NCI-H510A treated with DMSO at 0.1 percent for 48 hours (cell line): ENCODE measurements around the gene DGCR2.
A peak's percentile ranks its signal among the peaks of the same experiment; 100 is the strongest.
"Not testable (repeated sequence)": the region's sequence is repeated elsewhere in the genome, so short reads cannot be mapped to it uniquely, and the experiment has no call there.

ENCODE experiments used
- DNase-seq: peaks from one replicate; lab custom pipeline; 2025; lab: John Stamatoyannopoulos, UW

Gene DGCR2

DNA sequence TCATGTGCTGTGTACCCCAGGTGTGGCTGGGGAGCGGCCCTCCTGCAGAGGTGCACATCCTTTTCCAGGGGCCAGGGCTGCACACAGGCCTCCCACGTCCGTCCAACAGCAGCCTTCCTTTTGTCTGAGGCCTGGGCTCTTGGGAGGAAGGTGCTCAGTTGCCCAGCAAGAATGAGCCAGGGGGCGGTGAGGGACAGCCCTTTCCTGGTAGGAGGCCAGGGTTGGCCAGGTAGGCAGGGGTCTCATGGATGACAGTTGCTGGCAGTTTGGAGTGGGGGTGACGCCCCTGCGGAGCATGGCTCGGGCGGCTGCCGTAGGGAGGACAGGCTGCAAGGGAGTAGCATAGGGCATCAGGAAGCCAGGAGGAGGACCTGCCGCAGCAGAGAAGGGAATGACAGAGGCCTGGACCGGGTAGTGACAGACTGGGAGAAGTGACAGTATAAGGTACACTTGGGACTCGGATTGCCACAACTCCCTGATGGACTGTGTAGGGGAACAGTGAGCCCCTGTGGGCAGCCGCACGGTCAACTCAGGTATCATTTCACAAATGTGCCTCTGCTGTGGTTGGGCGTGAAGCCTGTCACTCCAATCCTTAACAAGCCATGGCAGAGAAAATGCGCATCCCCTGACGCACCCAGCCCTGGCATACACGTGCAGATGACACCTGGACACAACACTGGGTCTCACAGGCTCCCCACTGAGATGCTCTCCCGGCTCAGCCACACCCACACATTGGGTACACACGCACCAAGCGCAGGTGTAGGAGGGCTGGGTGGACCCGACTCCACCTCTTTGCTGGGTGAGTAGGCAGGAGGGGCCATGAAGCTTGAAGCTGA lies 79.7 kb downstream of the DGCR2 start:
- peak; percentile 26 for DNase-seq

DNA sequence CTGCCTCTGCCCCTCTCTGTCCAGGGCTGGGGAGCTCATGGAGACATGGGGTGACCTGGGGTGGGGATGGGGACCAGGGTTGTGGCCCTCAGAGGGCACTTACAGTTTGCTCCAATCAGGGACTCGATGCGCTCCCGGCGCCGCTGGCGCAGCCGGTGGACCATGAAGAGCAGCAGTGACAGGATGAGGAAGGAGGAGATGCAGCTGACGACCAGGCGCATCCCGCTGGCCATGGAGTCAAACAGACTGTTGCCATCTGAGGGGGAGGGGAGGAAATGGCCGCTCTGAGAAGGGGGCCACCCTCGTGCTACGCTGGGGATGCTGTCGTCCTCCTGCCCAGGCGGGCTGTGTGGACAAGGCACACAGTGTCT lies 80.5 kb downstream of the DGCR2 start:
- no peak for DNase-seq

DNA sequence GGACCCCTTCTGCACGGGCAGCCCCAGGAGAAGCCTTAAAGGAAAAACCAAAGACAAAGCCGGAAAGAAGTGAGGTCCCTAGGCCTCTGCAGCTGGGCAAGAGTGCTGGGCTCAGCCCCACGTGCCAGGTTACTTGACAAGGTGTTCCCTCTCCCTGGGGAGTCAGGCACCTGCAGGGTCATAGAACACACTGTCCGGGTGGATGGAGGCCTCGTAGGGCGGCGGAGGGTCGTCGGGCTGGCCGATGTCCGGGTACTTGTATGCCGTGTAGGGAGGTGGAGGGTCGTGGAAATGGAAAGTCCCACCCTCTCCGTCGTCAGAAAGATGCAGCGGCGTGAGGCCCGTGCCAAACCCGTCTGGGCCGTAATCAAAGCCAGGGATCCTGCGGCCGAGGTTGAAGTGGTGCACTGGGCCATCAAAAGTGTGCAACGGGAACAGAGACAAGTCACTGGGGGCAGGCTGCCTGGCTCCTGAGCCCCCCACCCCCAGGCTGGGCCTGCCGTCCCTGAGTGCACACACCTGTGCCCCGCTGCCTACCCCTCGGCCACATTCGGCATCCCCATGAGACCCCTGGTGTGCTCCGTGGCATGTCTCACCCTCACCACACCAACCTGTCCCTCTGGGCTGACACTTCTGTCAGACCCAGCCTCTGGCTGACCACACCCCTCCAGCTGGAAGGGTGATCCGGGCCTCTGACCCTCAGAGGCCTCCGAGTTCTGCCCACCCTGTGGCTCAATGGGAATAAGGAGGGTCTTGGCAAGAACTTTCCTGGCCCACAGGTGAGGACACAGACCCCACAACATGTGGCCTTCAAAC lies 81.1 kb downstream of the DGCR2 start:
- DNase-seq: no peak

DNA sequence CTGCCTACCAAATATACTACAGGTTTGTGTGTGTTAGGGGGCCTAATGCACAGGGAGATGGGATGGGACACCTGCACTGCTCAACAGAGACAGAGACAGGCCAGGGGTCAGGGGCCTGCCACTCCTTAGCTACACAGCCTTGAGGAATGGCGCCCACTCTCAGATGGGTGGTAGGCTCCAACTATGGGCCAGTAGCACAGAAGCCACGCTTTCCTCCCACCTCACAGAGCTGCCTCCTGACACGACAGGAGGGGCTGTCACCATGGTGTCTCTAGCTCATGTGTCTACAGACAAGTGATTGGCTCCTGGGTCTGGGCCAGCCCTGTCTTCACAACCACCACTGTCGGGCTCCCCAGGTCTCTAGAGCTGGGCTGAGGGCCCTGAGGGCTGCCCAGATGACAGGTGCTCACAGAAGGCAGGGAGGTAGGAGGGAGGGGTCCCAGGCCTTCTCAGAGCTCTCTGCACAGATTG lies 81.8 kb downstream of the DGCR2 start:
- no peak for DNase-seq

DNA sequence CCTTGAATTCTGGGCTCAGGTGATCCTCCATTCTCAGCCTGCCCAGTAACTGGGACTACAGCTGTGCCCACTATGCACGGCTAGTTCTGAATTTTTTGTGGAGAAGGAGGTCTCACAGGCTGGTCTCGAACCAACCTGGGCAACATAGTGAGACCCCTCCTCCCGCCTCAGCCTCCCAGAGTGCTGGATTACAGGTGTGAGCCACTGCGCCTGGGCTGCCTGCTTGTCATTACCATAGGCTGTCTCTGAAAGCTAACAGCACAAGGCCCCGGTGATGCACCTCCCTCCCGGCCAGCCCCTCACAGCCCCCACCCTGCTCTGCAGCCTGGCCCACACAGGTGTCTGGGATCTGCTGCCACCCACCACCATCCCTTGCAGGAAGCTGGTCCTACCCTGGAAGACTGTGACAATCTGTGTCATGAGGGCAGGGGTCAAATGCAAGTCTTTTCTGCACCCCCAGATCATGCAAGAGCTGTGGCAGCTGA lies 82.4 kb downstream of the DGCR2 start:
- DNase-seq: no peak

DNA sequence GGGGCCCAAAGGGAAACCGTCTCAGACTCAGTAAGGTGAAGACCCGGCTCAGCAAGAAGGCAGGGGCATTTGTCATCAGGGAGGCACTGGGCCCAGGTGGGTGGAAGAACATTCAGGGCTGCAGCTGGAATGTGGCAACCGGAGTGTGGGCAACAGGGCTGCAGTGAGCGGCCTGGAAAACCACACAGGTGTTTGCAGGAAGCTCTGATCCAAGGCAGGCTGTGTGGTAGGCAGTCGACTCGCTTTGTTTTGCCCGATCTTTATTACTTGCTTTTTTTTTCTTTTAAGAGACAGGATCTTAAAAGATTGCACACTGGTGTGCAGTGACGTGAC lies 82.8 kb downstream of the DGCR2 start:
- DNase-seq: no peak

DNA sequence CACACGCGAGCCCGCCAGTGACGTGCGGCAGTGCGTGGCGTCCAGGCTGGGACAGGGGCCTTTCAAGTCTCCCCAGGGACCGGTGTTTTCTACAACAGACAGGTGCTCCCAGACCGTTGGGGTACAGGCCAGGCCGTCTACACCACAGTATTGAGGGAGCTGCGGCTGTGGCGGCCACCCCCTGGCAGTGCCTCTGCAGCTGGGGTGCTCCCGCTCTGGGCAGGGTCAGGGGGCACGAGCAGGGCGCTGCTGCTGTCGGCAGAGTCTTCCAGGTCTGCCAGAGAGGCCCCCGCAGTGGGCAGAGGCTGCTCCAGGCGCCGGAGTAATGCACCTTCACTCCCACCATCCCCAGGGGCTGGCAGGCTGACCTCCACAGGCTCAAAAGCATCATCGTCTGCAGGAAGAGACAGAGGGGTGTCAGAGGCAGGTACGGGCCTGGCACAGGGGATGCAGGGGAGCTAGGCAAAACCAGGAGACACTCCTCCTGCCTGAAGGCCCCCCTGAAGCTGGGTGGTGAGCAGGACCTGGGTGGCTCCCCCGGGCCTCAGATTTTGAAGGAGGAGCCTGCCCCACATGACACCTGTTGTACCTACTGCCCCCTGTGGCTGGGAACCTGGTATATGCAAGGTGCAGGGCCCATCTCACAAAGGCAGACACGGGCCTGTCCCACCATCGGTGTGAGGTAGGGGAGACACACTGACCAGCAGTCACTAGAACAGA lies 83.3 kb downstream of the DGCR2 start:
- no peak for DNase-seq

DNA sequence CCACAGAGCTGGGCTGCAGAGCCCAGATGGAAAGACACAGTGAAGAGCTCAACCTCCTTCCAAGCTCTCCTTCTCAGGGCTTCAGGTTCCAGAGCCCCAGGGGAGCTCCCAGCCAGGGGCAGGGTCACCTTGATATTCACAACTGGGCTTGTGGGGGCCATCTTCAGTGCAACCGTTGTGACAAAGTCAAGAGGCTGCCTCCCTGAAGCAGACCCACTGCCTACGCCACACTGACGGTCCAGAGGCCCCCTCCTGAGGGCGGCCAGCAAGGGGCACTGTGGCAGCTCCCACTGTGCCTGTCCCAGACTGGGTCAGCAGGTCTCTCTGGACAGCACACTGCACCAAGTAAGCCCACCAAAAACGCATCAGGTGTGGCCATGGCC lies 84.1 kb downstream of the DGCR2 start:
- no peak for DNase-seq

DNA sequence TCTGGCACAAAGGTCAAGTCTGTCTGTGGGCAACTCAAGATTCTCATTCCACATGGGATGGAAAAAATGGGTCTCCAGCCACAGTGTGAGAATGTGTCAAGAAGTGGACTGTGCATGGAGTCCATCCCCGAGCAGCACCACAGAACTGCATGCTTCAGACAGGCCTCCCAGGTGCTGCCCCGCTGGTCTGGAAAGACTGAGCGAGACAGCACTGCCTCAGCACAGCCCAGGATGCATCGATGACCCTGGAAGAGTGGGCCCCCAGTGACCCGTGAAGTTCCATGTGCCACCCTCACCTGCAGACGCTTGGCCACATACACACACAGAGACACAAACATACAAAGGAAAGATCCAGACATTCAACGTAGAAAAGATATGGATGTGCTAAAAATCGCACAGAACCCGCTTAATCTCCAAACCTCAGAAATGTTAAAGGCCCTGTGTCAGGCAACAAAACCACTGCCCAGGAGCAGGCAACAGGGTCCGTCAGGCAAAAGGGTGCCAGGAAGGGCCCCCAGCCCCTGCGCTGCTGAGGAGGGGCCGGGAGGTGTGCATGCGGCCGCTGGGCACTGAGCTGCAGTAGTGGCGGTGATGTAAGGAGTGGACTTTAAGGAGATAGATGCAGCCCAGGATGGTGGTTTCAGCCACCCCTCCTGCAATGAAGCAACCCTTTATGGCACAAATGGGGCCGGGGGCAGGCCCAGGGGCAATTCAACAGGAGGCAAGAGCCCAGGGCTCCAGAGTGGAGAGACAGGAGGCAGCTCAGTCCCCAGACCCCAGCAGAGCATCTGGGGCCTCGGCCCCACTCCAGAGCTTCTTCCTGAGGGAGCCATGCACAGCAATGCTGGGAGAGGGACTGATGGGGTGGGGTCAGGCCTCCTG lies 84.7 kb downstream of the DGCR2 start:
- no peak for DNase-seq

DNA sequence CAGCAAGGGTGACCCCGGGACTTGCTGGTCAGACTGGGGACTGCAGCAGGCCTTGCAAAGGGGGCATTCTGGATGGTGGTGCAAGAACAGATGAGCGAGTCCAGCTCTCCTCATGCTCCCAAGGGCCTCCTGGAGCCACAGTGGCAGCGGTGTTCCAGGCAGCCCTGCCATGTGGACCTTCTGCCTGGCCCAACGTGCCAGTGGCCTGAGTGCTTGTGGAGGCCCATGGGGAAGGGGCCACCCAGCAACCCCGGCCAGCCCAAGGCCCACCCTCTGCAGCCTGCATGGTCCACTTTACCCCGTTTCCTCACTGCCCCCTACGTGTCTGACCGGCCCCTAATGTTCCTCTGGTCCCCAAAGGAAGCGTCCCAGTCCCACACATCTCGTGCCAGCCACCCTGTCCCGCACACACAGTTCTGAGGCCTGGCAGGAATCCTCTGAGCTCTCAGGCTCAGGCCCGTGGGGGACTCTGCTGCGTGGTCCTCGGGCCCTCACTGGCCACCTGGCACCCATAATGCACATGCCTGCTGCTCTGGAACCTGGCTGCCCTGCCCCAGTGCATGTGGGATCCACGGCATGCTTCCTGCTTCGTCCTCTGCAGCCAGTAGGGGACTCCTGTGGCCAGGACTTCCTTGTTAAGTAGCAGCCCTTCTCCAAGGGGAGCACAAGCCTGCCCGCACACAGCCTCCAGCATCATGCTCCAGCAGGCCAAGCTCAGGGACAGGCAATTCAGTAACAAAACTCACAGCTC lies 85.5 kb downstream of the DGCR2 start:
- no peak for DNase-seq

DNA sequence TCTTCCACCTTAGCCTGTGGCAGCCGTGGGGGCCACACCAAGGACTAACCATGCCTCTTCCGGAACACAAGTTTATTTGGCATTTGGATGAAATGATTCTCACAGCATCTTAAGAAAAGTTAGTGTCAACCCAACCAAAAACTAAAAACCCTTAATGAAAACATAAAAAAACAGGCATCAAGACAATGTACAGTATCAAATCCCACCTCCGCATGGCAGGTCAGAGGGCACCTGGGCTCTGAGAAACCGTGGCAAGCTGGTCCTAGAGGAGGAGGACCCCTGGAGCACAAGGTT lies 86.0 kb downstream of the DGCR2 start:
- no peak for DNase-seq

DNA sequence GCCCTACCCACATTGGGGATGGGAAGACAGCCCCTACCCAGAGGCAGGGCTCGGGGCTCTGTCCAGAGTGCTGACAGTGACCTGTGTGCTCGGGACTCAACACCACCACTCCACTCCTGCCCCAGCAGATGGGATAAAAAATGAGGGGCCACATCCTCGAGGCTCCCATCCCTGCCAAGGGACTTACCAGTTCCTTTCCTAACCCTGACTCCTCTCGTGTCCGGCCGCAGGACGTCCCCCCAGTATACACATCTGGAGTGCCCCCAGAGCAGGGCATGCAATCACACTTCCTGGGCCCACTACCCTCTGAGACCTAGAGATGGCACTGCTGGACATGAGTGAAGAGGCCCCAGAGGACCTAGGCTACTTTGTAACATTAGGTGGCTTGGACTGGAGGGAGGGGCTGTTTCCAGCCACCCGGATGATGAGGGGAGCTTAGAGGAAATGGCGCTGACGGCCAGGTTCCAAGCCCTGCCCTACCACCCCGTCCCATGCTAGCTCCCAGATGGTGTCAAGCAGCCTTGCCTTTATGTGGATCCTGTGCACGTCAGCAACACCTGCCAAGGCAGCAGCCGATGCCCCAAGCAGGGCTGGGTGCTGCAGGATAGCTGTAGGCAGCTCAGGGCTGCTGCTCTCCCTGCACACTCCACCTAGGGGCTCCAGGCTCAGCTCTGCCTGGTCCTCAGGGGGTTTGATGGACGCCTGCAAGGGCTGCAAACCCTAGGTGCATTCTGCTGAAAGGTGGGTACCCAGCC lies 86.6 kb downstream of the DGCR2 start:
- peak; percentile 67 for DNase-seq

DNA sequence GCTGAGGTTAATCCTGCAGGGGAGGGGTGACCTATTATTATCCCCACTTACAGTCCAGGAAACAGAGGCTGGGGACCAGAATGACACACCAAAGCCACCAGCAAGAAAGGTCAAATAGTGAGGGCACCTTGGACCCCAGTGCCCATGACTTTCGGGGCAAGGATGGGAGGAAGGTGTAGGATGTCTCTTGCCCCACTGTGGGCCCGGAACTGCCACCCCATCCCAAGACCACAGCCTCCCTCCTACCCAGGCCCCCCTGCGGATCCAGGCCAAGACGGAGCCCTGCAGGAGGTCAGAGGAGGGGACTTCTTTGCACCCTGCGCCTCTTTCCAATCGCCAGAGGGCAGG lies 87.1 kb downstream of the DGCR2 start:
- DNase-seq: not testable (repeated sequence)

DNA sequence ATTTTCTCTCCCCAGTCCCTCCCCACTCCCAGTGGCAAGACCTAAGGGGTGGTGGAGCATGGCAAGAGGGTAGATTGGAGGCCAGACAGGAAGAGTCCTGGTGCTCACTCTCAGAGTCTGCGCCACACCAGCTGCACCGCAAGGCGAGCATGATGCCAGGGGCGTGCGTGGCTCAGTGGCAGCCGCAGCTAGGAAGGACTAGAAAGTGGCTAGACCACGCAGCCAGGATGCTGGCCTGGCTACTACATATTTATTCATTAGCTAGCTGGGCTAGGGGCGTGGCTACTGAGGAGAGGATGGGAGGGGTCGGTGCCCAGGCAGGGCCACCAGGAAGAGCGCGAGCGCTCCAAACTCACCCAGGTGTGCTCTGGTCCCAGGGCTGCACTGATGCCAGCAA lies 87.5 kb downstream of the DGCR2 start:
- DNase-seq: not testable (repeated sequence)

DNA sequence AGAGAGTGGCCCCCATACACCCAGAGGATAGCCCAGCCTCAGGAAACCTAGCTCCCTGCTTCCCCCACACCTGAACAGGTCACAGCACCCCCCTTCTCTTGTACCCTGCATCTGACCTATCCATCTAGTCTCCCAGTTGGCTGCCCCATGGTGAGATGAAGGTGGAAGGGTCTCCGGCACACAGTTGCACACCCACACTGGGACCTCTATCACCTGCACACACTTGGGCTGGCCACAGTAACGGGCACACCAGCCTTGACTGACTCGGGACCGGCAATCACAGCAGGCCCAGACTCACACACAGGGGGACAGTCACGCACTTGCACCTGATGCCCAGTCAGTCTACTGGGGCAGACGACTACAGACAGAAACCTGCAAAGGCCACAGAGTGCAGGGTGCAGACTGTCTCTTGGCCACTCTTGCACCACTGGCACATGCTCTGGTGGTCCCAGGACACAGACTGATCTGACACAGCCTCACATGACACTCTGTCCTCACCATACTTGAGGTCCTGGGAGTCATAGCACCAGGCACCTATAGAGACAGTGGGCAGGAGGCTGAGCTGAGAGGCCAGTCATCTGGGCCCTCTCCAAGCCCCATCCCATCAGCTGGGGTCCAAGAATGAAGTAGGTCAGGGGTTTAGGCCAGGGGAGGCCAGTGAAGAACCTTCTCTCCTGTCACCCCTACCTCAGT lies 88.0 kb downstream of the DGCR2 start:
- not testable (repeated sequence) for DNase-seq

DNA sequence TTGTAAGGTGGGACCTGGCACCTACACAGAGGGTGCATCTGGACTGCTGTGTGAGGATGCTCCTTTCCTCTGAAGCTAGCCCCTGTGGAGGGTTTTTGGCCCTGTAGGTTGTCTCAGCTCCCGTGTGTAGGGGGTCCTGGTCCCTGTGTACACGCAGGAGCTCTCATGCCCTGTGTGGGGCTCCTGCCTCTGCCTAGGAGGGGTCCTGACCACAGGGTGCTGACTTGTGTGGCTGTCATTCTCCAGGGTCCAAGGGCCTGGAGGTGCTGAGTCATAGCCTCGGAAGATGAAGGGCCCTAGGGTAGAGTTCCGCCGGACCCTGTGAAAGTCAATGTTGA lies 88.7 kb downstream of the DGCR2 start:
- not testable (repeated sequence) for DNase-seq

DNA sequence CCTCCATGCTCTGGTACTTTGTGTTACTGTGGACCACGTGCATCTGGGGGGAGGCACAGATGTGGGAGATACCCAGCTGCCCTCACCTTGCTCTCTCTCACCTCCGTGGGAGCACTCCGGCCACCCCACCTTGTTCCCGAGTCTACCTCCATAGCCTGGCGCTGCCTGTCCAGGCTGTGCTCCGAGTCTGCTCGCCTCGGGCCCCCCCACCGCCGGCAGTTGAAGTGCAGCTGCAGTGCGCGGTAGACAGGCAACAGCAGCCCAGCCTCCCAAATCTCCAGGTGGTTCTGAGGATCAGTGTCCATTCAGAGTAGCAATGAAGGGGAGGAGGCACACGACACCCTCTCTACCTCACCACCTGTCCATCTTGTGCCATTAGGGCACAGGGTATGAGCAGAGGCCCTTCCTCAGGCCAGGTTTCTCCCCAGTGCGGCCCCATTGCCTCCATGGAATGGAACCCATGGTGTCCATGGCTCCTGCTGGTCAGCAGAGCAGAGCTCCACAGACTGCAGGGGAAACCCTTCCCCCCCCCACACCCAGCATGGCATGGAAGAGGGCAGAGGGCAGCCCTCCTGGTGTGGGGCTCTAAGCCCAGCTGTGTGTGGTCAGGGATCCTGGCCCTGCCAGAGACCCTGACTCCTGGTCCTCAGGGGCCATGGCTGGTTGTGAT lies 89.2 kb downstream of the DGCR2 start:
- not testable (repeated sequence) for DNase-seq

DNA sequence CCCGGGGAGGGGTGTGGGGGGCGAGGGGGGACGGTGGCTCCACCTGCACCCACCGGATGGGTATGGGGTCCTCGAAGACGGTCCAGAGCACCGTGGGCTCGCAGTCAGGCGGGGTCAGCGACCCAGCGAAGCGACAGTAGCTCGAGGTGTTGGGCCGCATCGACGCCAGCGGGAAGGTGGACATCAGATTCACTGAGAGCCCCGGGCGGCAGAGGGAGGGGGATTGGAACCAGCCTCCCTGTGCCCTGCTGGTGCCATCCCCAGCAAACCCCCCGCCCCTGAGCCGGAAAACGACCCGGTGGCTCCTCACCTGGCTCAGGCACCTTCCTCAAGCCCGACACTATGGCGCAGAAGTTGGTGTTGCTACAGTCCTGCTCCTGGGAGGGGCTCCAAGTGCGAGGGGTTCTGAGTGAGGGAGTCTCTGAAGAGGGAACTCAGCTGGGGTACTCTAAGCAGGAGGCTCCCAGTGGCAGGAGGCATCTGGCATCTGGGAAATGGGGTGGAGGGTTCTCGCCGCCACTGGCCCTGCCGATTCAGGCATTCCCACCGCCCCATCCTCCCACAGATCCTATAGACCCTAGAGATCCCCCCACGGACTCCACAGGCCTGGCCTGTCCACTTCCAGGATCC lies 89.9 kb downstream of the DGCR2 start:
- DNase-seq: not testable (repeated sequence)

DNA sequence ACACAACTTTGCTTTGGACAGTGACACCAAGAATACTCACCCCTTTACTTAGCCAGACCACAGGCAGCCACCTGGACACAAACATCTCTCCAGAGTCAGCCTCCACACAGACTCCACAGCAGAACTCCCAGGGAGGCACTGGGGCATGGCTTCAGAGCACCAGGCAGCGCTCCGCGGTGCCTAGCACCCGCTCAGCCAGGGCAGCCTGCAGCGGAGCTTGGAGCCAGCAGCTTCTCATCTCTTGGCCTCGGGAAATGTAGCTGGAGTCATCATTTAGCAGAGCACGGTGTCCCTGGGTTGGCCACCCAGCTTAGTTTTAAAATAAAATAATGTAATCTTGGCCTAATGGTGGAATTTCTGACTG lies 91.3 kb downstream of the DGCR2 start:
- DNase-seq: not testable (repeated sequence)
